Measurements from ENCODE around the gene SEMA5B.

Gene SEMA5B

DNA sequence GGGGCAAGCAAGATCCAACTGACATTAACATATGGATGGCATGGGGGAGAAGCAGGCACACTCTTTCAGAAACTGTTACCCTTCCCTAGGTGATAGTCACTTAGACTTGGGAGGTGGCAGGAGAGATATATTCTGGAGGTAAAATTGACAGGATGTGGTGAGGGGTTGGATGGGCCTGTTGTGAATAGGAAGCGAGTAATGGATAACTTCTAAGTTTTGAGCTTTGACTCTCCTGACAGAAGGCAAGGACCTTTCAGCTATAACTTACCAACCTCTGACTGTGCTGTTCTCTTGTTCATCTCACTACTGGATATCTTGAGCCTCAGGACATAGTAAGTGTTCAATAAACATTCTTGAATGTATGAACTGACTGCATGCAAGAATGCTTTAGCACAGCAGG, 37.4 kb upstream of the SEMA5B start:
- no peaks in the 10 kb centered on the region for H3K27me3 Mint-ChIP-seq
- H3K36me3 Mint-ChIP-seq (ENCODE audit: low read depth): peaks cover 3% of the 10 kb centered on the region
- peaks cover 36% of the 10 kb centered on the region for H3K4me1 Mint-ChIP-seq (ENCODE audit: low read depth)
- peak overlapping the region; percentile 23 for H3K4me3 Mint-ChIP-seq
- no peak overlapping the region for H3K27ac Mint-ChIP-seq
- no peaks in the 10 kb centered on the region for H3K9me3 Mint-ChIP-seq

DNA sequence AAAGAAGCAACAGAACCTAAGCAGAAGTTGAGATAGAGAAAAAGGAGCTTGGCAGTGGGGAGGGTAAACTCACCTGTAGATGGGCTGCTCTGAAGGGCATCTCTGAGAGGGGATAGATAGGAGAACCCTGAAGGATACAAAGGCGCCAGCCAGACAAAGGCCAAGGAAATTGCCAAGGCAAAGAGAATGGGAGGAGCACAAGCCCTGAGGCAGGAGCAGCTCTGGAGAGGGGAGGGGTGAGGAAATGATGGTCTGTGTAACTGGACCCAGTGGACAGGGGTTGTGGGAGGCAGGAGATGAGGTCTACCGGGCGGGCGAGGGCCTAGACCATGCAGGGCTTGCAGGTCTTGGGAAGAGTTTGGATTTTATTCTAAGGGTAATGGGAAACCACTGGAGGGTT, 36.9 kb upstream of the SEMA5B start:
- H3K27me3 Mint-ChIP-seq: no peaks in the 10 kb centered on the region
- H3K4me1 Mint-ChIP-seq (ENCODE audit: low read depth): peaks cover 36% of the 10 kb centered on the region
- peaks cover 3% of the 10 kb centered on the region for H3K36me3 Mint-ChIP-seq (ENCODE audit: low read depth)
- no peak overlapping the region for H3K4me3 Mint-ChIP-seq
- H3K27ac Mint-ChIP-seq: no peak overlapping the region
- H3K9me3 Mint-ChIP-seq: no peaks in the 10 kb centered on the region

DNA sequence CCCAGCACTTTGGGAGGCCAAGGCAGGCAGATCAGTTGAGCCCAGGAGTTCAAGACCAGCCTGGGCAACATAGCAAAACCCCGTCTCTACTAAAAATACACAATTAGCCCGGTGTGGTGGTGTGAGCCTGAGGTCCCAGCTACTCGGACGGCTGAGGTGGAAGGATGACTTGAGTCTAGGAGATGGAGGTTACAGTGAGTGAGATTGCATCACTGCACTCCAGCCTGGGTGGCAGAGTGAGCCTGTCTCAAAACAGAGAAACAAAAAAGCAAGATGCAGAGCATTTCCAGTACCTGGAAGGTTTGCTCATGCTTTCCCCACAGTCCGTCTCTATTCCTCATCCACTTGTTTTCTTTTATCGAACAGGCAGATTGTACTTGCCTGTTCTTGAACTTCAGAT, 35.5 kb upstream of the SEMA5B start:
- Mint-ChIP-seq H3K4me3 (no peak overlapping the region), H3K36me3 (ENCODE audit: low read depth) (no peaks in the 10 kb centered on the region), H3K4me1 (ENCODE audit: low read depth) (peaks cover 24% of the 10 kb centered on the region), H3K9me3 (no peaks in the 10 kb centered on the region), H3K27ac (no peak overlapping the region), H3K27me3 (no peaks in the 10 kb centered on the region)

DNA sequence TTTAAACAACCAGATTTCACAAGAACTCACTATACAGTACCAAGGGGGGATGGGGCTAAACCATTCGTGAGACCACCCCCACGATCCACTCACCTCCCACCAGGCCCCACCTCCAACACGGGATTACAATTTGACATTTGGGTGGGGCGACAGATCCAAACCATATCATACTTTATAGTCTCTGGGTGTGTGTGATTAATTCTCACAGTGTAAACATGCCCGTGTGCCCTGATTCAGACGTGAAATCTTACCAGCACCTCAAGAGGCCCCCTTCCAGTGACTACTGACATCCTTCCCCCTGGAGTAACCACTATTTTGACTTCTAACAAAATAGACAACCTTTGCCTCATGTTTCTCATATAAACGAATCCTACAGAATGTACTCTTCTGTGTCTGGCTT, 34.3 kb upstream of the SEMA5B start:
- no peaks in the 10 kb centered on the region for H3K27me3 Mint-ChIP-seq

DNA sequence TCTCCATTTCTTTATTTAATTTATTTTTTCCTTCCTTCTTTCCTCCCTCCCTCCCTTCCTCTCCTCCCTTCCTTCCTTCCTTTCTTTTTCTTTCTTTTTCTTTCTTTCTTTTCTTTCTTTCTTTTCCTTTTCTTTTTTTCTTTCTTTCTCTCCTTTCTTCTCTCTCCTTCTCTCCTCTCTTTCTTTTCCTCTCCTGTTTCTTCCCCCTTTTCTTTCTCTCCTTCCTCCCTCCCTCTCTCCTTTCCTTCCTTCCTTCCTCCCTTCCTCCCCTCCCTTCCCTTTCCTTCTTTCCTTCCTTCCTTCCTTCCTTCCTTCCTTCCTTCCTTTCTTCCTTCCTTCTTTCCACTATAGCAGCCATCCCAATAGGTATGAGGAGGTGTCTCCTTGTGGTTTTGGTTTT, 32.5 kb upstream of the SEMA5B start:
- H3K36me3 Mint-ChIP-seq (ENCODE audit: low read depth): no peaks in the 10 kb centered on the region
- no peak overlapping the region for H3K4me3 Mint-ChIP-seq
- no peaks in the 10 kb centered on the region for H3K27me3 Mint-ChIP-seq
- H3K9me3 Mint-ChIP-seq: no peaks in the 10 kb centered on the region
- H3K4me1 Mint-ChIP-seq (ENCODE audit: low read depth): peaks cover 9% of the 10 kb centered on the region
- H3K27ac Mint-ChIP-seq: no peak overlapping the region

More for the DNA sequence above, 34.3 kb upstream of the SEMA5B start:
- no peaks in the 10 kb centered on the region for H3K9me3 Mint-ChIP-seq
- peaks cover 19% of the 10 kb centered on the region for H3K4me1 Mint-ChIP-seq (ENCODE audit: low read depth)
- no peak overlapping the region for H3K27ac Mint-ChIP-seq
- H3K36me3 Mint-ChIP-seq (ENCODE audit: low read depth): no peaks in the 10 kb centered on the region
- H3K4me3 Mint-ChIP-seq: no peak overlapping the region

DNA sequence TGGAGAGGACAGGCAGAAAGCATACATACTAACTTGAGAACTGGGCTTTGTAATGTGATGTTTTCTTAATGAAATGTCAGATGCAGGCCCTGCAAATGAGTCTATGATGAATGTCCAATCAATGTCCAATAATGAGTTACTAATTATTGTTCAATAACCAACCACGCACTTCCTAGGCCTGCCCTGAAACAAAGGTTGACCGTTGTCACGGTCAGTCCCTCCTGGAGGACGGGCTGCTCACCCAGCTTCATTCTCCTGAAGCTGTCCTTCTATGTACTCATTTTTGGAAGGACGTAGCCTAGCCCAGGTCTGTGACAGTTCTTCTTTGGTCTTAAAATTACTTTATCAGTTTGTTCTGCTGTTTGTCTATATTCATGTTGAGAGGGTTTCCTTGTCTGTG, 30.9 kb upstream of the SEMA5B start:
- H3K27ac Mint-ChIP-seq: no peak overlapping the region

DNA sequence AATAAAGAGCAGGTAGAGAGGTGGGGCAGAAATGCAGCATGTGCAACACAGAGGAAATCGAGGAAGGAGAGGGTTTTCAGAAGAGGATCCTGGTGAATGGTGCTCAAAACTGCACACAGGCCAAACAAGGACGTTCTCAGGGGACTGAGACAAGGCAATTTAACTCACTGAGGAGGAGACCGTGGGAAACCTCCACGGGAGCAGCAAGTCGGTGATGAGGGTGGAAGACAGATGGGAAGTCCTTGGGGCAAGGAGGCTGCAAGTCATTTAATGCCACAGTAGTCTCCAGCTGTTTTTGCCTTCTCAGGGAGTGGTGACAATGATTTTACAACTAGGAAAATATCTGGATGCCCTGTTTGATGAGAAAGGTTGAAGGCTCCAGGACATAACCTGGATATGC, 27.8 kb upstream of the SEMA5B start:
- Mint-ChIP-seq H3K36me3 (ENCODE audit: low read depth) (no peaks in the 10 kb centered on the region), H3K27ac (no peak overlapping the region), H3K9me3 (no peaks in the 10 kb centered on the region), H3K4me1 (ENCODE audit: low read depth) (no peaks in the 10 kb centered on the region), H3K4me3 (no peak overlapping the region), H3K27me3 (peaks cover 4% of the 10 kb centered on the region)

More for the DNA sequence above, 30.9 kb upstream of the SEMA5B start:
- Mint-ChIP-seq H3K4me3 (no peak overlapping the region), H3K4me1 (ENCODE audit: low read depth) (no peaks in the 10 kb centered on the region), H3K9me3 (no peaks in the 10 kb centered on the region), H3K36me3 (ENCODE audit: low read depth) (no peaks in the 10 kb centered on the region), H3K27me3 (peaks cover 4% of the 10 kb centered on the region)

DNA sequence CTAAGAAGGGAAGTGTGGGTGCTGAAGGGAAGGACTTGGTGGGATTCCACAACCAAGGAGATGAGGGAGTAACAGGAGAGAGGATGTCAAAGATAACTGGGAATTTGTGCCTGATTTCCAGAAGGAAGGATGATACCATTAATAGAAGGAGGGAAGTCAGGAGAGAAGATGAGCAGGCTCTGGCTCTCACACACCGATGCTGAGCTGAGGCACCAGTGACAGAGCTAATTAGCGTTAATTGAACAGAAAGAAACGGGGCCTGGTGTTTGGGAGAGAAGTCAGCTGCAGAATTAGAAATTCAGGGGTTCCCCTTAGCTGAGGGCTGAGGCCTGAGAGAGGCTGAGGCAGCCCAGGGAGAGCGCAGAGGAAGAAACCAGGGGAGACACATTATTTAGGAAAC, 27.4 kb upstream of the SEMA5B start:
- no peaks in the 10 kb centered on the region for H3K9me3 Mint-ChIP-seq
- no peaks in the 10 kb centered on the region for H3K4me1 Mint-ChIP-seq (ENCODE audit: low read depth)
- H3K27me3 Mint-ChIP-seq: peaks cover 4% of the 10 kb centered on the region
- no peak overlapping the region for H3K27ac Mint-ChIP-seq
- H3K4me3 Mint-ChIP-seq: no peak overlapping the region
- no peaks in the 10 kb centered on the region for H3K36me3 Mint-ChIP-seq (ENCODE audit: low read depth)

DNA sequence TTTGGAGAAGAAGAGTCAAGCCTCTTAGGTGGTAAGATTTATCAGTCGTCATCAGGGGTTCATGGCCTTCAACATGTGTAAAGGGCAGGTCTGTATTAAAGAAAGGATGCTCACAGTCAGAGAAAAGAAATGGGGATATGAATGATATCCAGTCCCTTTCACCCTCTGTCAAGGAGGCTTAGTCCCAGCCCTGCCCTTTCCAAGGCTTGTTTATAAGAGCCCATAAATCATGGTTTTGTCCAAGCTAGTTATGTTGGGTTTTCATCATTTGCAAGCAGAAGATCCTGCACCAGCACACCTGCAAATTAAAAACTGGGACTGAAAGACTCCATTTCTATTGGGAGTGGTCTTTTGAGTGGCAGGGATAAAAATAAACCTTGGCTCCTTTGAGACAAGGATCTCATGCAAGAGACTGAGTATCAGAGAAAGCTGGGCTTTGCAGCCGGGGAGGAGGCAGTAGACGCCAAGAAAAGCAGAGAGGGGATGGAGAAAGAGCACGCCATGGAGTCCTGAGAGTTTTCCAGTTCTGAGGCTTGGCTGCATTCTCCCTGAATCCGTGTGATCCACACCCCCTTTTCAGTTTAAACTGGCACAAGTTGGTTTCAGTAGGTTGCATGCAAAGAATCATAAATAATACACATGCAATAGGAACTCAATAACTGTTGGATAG, 26.7 kb upstream of the SEMA5B start:
- Mint-ChIP-seq H3K27me3 (peaks cover 4% of the 10 kb centered on the region), H3K4me3 (no peak overlapping the region), H3K4me1 (ENCODE audit: low read depth) (no peaks in the 10 kb centered on the region), H3K27ac (no peak overlapping the region), H3K9me3 (no peaks in the 10 kb centered on the region), H3K36me3 (ENCODE audit: low read depth) (no peaks in the 10 kb centered on the region)

DNA sequence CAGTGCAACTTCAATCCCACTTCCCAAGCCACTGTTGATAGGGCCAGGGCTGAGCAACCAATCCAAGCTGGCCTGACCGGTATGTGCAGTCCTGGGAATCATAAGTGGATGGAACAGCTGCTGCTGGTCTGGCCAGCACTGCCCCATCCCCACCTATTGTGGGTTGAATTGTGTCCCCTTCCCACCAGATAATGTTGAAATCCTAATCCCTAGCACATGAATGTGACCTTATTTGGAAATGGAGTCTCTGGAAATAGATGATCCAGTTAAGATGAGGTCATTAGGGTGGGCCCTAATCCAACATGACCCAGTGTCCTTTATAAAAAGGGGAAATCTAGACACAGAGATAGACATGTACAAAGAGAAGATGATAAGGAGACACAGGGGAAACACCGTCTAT, 25.5 kb upstream of the SEMA5B start:
- peaks cover 4% of the 10 kb centered on the region for H3K27me3 Mint-ChIP-seq
- H3K4me1 Mint-ChIP-seq (ENCODE audit: low read depth): no peaks in the 10 kb centered on the region
- no peak overlapping the region for H3K4me3 Mint-ChIP-seq
- H3K9me3 Mint-ChIP-seq: no peaks in the 10 kb centered on the region
- H3K36me3 Mint-ChIP-seq (ENCODE audit: low read depth): no peaks in the 10 kb centered on the region
- H3K27ac Mint-ChIP-seq: no peak overlapping the region

DNA sequence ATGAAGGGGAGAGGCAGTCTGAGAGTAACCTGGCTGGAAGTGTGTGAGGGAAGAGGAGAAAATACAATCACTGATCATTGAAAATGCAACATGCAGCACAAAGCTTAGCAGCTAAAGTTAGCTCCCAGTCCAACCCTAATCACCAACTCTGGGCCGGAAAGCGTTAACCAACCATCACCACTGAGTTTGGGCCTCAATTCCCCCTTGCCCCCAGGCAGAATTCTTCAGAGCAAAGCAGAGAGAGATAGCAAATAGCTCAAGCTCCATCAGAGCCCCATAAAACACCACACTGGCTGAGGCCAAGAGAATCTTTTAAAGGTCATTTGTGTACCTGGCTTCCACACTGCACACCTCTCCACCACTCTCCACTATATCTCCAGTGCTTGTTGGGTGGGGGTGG, 23.1 kb upstream of the SEMA5B start:
- Mint-ChIP-seq H3K4me1 (ENCODE audit: low read depth) (no peaks in the 10 kb centered on the region), H3K4me3 (no peak overlapping the region), H3K27me3 (peaks cover 4% of the 10 kb centered on the region), H3K36me3 (ENCODE audit: low read depth) (no peaks in the 10 kb centered on the region), H3K9me3 (no peaks in the 10 kb centered on the region), H3K27ac (no peak overlapping the region)

DNA sequence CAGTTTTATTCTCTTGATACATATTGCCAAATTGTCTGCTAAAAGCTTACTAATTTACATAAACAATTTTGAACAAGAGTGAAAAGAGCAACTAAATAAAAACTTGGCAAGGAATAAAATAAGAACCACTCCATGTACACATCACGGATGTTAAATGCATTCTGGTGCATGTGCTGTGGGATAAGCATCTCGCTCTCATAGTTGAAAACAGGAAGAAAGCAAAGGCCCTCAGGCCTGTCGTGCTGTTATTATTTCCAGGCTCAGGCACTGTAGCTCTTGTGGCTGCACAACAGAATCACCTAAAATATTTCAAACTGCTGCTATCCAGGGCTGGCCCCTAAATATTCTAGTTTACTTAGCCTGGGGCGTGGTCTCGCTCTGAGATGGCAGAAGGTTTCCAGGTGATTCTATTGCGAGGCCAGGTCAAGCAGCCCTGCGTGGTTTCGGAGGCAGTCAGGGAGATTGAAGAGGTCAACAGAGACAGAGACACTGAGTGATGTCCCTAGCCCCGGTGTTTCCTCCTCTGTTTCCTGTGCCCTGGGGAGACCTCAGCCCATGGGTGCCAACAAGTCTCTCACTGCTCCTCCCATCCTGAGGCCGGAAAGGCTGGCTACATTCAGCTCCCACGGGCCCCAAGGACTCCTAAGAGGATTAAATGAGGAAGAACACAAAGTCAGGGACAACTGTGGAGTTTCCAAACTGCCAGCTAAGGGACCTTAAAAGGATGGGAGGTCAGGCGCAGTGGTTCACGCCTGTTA, 21.1 kb upstream of the SEMA5B start:
- H3K27me3 Mint-ChIP-seq: peaks cover 4% of the 10 kb centered on the region
- H3K4me1 Mint-ChIP-seq (ENCODE audit: low read depth): no peaks in the 10 kb centered on the region
- no peaks in the 10 kb centered on the region for H3K36me3 Mint-ChIP-seq (ENCODE audit: low read depth)
- H3K4me3 Mint-ChIP-seq: no peak overlapping the region
- H3K9me3 Mint-ChIP-seq: no peaks in the 10 kb centered on the region
- no peak overlapping the region for H3K27ac Mint-ChIP-seq

DNA sequence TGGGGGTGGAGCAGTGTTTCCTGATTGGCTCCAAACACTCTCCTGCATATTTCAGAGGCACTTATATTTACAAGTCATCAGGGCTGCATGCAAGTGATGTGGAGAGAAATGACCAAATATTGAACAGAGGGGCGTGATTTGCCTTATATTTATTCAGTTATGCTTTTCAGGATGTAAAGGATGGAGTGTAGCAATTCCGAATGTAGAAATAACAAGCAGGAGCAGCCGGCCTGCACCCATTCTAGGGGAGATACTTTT, 19.4 kb upstream of the SEMA5B start:
- H3K27me3 Mint-ChIP-seq: peaks cover 17% of the 10 kb centered on the region
- H3K4me1 Mint-ChIP-seq (ENCODE audit: low read depth): no peaks in the 10 kb centered on the region
- H3K36me3 Mint-ChIP-seq (ENCODE audit: low read depth): no peaks in the 10 kb centered on the region
- no peak overlapping the region for H3K27ac Mint-ChIP-seq
- H3K4me3 Mint-ChIP-seq: no peak overlapping the region
- H3K9me3 Mint-ChIP-seq: no peaks in the 10 kb centered on the region

DNA sequence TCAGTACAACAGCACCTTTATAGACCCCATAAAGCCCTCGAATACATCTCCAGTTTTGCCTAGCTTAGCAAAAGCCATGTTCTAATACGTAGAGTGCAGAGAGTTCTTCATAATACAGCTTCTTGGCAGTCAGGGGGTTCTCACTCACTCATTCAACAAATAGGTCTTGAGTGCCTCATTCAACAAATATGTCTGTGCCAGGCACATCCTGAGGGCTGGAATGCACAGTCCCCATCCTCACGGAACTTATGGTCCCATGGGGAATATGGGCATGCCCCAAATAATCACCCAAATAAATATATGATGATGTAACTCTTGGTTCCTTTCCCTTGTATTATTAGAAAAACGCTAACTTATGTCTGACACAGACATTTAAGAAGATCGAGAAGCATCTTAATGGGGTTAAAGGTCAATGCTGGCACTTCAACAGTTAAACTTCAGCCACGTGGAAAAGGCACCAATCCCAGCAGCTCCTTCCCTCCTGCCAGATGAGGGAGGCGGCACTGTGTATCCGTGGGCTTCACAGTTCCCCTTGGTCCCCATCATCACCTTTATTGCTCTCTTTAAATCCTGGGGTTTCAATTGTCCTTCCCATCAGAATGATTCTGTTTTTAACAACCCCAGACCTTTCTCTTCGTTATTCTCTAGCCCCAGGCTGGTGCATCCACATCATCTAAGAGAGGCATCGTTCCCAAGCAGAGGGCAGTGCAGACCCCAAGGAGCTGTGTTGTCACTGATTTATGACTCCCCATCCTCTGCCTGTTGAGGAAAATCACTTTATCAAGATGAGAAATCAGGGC, 18.9 kb upstream of the SEMA5B start:
- Mint-ChIP-seq H3K27me3 (peaks cover 18% of the 10 kb centered on the region), H3K4me3 (no peak overlapping the region), H3K36me3 (ENCODE audit: low read depth) (no peaks in the 10 kb centered on the region), H3K9me3 (no peaks in the 10 kb centered on the region), H3K4me1 (ENCODE audit: low read depth) (no peaks in the 10 kb centered on the region), H3K27ac (no peak overlapping the region)

DNA sequence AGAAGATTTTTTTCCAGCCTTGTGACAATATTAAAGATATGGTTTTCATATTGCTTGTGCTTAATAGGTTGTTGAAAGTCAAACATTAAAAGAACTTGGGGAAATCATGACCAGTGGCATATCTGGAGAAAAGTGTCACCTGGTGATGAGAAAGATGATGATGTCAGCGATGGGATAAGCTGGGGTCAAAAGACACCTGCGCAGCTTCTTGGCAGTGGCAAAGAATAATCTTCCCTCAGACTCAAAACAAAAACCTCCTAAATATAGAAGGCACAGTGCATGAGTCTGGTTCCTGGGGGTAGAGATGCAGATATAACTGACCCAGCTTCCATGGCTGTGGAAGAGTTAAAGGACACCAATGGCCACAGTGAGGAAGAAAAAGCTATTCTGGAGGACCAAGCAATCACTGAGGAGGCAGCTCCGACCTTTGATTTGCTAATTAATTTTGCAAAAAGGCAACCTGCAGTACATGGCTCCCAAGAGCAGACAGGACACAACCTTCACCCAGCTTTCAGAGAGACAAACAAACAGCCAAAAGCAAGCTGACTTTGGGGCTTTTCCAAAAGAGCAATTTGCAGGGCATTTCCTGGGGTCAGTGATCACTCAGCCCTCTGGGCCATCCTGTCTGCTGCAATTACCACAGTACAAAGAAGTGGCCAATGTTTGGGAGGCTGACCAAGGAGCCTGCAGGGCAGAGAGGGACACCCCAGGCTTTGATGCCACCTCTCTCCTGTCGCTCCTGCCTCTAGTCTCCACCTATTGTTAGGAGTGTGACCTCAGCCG, 17.6 kb upstream of the SEMA5B start:
- no peaks in the 10 kb centered on the region for H3K4me1 Mint-ChIP-seq (ENCODE audit: low read depth)
- no peaks in the 10 kb centered on the region for H3K9me3 Mint-ChIP-seq
- no peak overlapping the region for H3K4me3 Mint-ChIP-seq
- peaks cover 23% of the 10 kb centered on the region for H3K27me3 Mint-ChIP-seq
- no peaks in the 10 kb centered on the region for H3K36me3 Mint-ChIP-seq (ENCODE audit: low read depth)
- H3K27ac Mint-ChIP-seq: no peak overlapping the region
